ENCODE measurements around the gene CAMK1D. TPM values are rescaled to one million over a fixed set of nuclear protein-coding genes. Genes with fewer than 3 reads are reported as not detected.

The CAMK1D gene
- total and polyA plus RNA-seq, 4 experiments from 2014 or later: 5.2 to 22.2 (median 19.4) TPM

- no peaks in the 10 kb centered on the region for H3K4me1 ChIP-seq (ENCODE audit: insufficient read depth, low read length)
- no peak overlapping the region for H3K27ac Mint-ChIP-seq
Measured at GRCh38 chr10:12766223-12766622, 416.9 kb downstream of the CAMK1D start.

GRCh38 chr10:12768156-12769100 is 419.1 kb downstream of the CAMK1D start:
- Histone ChIP-seq H3K4me3 (ENCODE audit: low read length in 2 of 2) (no peak overlapping the region), H3K27ac (ENCODE audit: low read depth, low read length) (no peak overlapping the region), H3K4me1 (ENCODE audit: insufficient read depth, low read length) (no peaks in the 10 kb centered on the region), H3K9me3 (ENCODE audit: control insufficient read depth in 1 of 2, low read length in 2 of 2) (no peaks in the 10 kb centered on the region), H3K36me3 (ENCODE audit: insufficient read depth, low read length) (peaks cover 8% of the 10 kb centered on the region), H3K27me3 (ENCODE audit: insufficient read depth, low read length) (no peaks in the 10 kb centered on the region)
- H3K36me3 Mint-ChIP-seq: peaks cover 37 to 41% of the 10 kb centered on the region in 2 donors
- no peak for DNase-seq
- POLR2A ChIA-PET (ENCODE audit: partially characterized antibody): no interaction called here
- intact Hi-C loops (cut with micrococcal nuclease): no loop called here
- no peak overlapping the region for H3K27ac Mint-ChIP-seq
- H3K4me3 Mint-ChIP-seq: no peak overlapping the region
- H3K27me3 Mint-ChIP-seq: no peaks in the 10 kb centered on the region
- H3K4me1 Mint-ChIP-seq: peaks cover 1 to 4% (median 3%) of the 10 kb centered on the region in 4 donors
- H3K9me3 Mint-ChIP-seq: peaks cover 0 to 2% (median 0%) of the 10 kb centered on the region in 8 donors
- CTCF ChIA-PET (ENCODE audit: partially characterized antibody): interaction anchor here (1.1 kb wide), 1 partner anchor 14 kb away, joined by 5 read pairs; no protein-coding TSS in a partner anchor

More at GRCh38 chr10:12766223-12766622, 416.9 kb downstream of the CAMK1D start:
- intact Hi-C loops (cut with micrococcal nuclease): no loop called here
- POLR2A ChIA-PET (ENCODE audit: partially characterized antibody): no interaction called here
- Histone ChIP-seq H3K4me3 (ENCODE audit: low read length in 2 of 2) (no peak overlapping the region), H3K27ac (ENCODE audit: low read depth, low read length) (no peak overlapping the region), H3K27me3 (ENCODE audit: insufficient read depth, low read length) (no peaks in the 10 kb centered on the region), H3K9me3 (ENCODE audit: control insufficient read depth in 1 of 2, low read length in 2 of 2) (no peaks in the 10 kb centered on the region), H3K36me3 (ENCODE audit: insufficient read depth, low read length) (peaks cover 16% of the 10 kb centered on the region)
- DNase-seq: no peak
- Mint-ChIP-seq H3K4me1 (peaks cover 0 to 3% (median under 1%) of the 10 kb centered on the region in 4 donors), H3K9me3 (peaks cover 0 to under 1% (median 0%) of the 10 kb centered on the region in 8 donors), H3K36me3 (peaks cover 43 to 55% of the 10 kb centered on the region in 2 donors), H3K27me3 (no peaks in the 10 kb centered on the region), H3K4me3 (no peak overlapping the region)
- CTCF ChIA-PET (ENCODE audit: partially characterized antibody): interaction anchor here (0.7 to 1.5 kb wide), 2 partner anchors 9 to 16 kb away, joined by 3 to 4 read pairs; no protein-coding TSS in a partner anchor

- ChIA-PET CTCF (ENCODE audit: partially characterized antibody) (interaction anchor here (0.6 kb wide), 1 partner anchor 58 kb away, joined by 3 read pairs; no protein-coding TSS in a partner anchor), POLR2A (ENCODE audit: partially characterized antibody) (no interaction called here)
- Mint-ChIP-seq H3K27ac (peak overlapping the region in 1 of 7 donors; percentile 31), H3K9me3 (peaks cover 0 to 2% (median 0%) of the 10 kb centered on the region in 8 donors), H3K27me3 (no peaks in the 10 kb centered on the region), H3K4me1 (peaks cover 3 to 9% (median 5%) of the 10 kb centered on the region in 4 donors), H3K4me3 (no peak overlapping the region), H3K36me3 (peaks cover 37 to 40% of the 10 kb centered on the region in 2 donors)
- Histone ChIP-seq H3K27ac (ENCODE audit: low read depth, low read length) (no peak overlapping the region), H3K27me3 (ENCODE audit: insufficient read depth, low read length) (no peaks in the 10 kb centered on the region), H3K4me3 (ENCODE audit: low read length in 2 of 2) (no peak overlapping the region), H3K9me3 (ENCODE audit: control insufficient read depth in 1 of 2, low read length in 2 of 2) (no peaks in the 10 kb centered on the region), H3K36me3 (ENCODE audit: insufficient read depth, low read length) (peaks cover 8% of the 10 kb centered on the region), H3K4me1 (ENCODE audit: insufficient read depth, low read length) (no peaks in the 10 kb centered on the region)
- intact Hi-C loops (cut with micrococcal nuclease): no loop called here
- no peak for DNase-seq
Measured at GRCh38 chr10:12769323-12770044, 420.1 kb downstream of the CAMK1D start.

- H3K9me3 Mint-ChIP-seq: peaks cover 0 to 2% (median 0%) of the 10 kb centered on the region in 8 donors
- no peak overlapping the region for H3K4me3 ChIP-seq (ENCODE audit: low read length in 2 of 2)
- H3K27ac ChIP-seq (ENCODE audit: low read depth, low read length): no peak overlapping the region
- POLR2A ChIA-PET (ENCODE audit: partially characterized antibody): no interaction called here
- H3K4me3 Mint-ChIP-seq: no peak overlapping the region
- H3K4me1 Mint-ChIP-seq: peaks cover 3 to 9% (median 7%) of the 10 kb centered on the region in 4 donors
- no peak for DNase-seq
- H3K9me3 ChIP-seq (ENCODE audit: control insufficient read depth in 1 of 2, low read length in 2 of 2): no peaks in the 10 kb centered on the region
- H3K27ac Mint-ChIP-seq: peak overlapping the region in 1 of 7 donors; percentile 20
- intact Hi-C loops (cut with micrococcal nuclease): no loop called here
- no peaks in the 10 kb centered on the region for H3K27me3 ChIP-seq (ENCODE audit: insufficient read depth, low read length)
- H3K36me3 ChIP-seq (ENCODE audit: insufficient read depth, low read length): peaks cover 8% of the 10 kb centered on the region
- CTCF ChIA-PET (ENCODE audit: partially characterized antibody): interaction anchor here (0.6 to 2.9 kb wide), 2 partner anchors 10 to 954 kb away, joined by 3 to 9 read pairs; no protein-coding TSS in a partner anchor
- H3K36me3 Mint-ChIP-seq: peaks cover 39 to 40% of the 10 kb centered on the region in 2 donors
- no peaks in the 10 kb centered on the region for H3K27me3 Mint-ChIP-seq
- no peaks in the 10 kb centered on the region for H3K4me1 ChIP-seq (ENCODE audit: insufficient read depth, low read length)
Measured at GRCh38 chr10:12771981-12772760, 422.8 kb downstream of the CAMK1D start.

- Histone ChIP-seq H3K9me3 (ENCODE audit: control insufficient read depth in 1 of 2, low read length in 2 of 2) (no peaks in the 10 kb centered on the region), H3K4me3 (ENCODE audit: low read length in 2 of 2) (no peak overlapping the region), H3K27me3 (ENCODE audit: insufficient read depth, low read length) (no peaks in the 10 kb centered on the region), H3K27ac (ENCODE audit: low read depth, low read length) (no peak overlapping the region), H3K4me1 (ENCODE audit: insufficient read depth, low read length) (no peaks in the 10 kb centered on the region), H3K36me3 (ENCODE audit: insufficient read depth, low read length) (peaks cover 8% of the 10 kb centered on the region)
- H3K36me3 Mint-ChIP-seq: peaks cover 34% of the 10 kb centered on the region in 2 donors
- ChIA-PET POLR2A (ENCODE audit: partially characterized antibody) (no interaction called here), CTCF (ENCODE audit: partially characterized antibody) (interaction anchor here (2.9 kb wide), 1 partner anchor 9 kb away, joined by 9 read pairs; no protein-coding TSS in a partner anchor)
- peaks cover 3 to 9% (median 7%) of the 10 kb centered on the region in 4 donors for H3K4me1 Mint-ChIP-seq
- intact Hi-C loops (cut with micrococcal nuclease): no loop called here
- H3K27ac Mint-ChIP-seq: peak overlapping the region in 2 of 7 donors; percentile 39 to 44
- DNase-seq: no peak
- H3K27me3 Mint-ChIP-seq: no peaks in the 10 kb centered on the region
- H3K9me3 Mint-ChIP-seq: peaks cover 0 to 2% (median 0%) of the 10 kb centered on the region in 8 donors
- no peak overlapping the region for H3K4me3 Mint-ChIP-seq
Measured at GRCh38 chr10:12772797-12773587, 423.6 kb downstream of the CAMK1D start.

GRCh38 chr10:12774204-12774894 is 425.0 kb downstream of the CAMK1D start:
- H3K27me3 ChIP-seq (ENCODE audit: insufficient read depth, low read length): no peaks in the 10 kb centered on the region
- ChIA-PET POLR2A (ENCODE audit: partially characterized antibody) (no interaction called here), CTCF (ENCODE audit: partially characterized antibody) (interaction anchor here (2.9 kb wide), 1 partner anchor 8 kb away, joined by 9 read pairs; no protein-coding TSS in a partner anchor)
- no peak overlapping the region for H3K4me3 ChIP-seq (ENCODE audit: low read length in 2 of 2)
- H3K36me3 ChIP-seq (ENCODE audit: insufficient read depth, low read length): peaks cover 8% of the 10 kb centered on the region
- H3K27ac Mint-ChIP-seq: peak overlapping the region in 3 of 7 donors; percentile 10 to 54 (median 21)
- H3K27ac ChIP-seq (ENCODE audit: low read depth, low read length): no peak overlapping the region
- H3K36me3 Mint-ChIP-seq: peaks cover 20 to 30% of the 10 kb centered on the region in 2 donors
- peaks cover 3 to 9% (median 8%) of the 10 kb centered on the region in 4 donors for H3K4me1 Mint-ChIP-seq
- no peaks in the 10 kb centered on the region for H3K4me1 ChIP-seq (ENCODE audit: insufficient read depth, low read length)
- DNase-seq: no peak
- H3K9me3 Mint-ChIP-seq: peaks cover 0 to 2% (median 0%) of the 10 kb centered on the region in 8 donors
- H3K4me3 Mint-ChIP-seq: no peak overlapping the region
- no peaks in the 10 kb centered on the region for H3K9me3 ChIP-seq (ENCODE audit: control insufficient read depth in 1 of 2, low read length in 2 of 2)
- intact Hi-C loops (cut with micrococcal nuclease): no loop called here
- H3K27me3 Mint-ChIP-seq: no peaks in the 10 kb centered on the region
